Right lobe of liver (tissue), 4 donors: ENCODE measurements around the gene S100A10.

Experiments used
- POLR2A ChIP-seq: fragments of 450-650 bp; IDR thresholded peaks from one replicate; pipeline ENCODE4 v1.6.1; 2017; ENCODE audit warnings: antibody characterized with exemption, mild to moderate bottlenecking
- TF ChIP-seq, protein P1 (sequence below), 4 donors: fragments of 200-600 bp in 3 of 4; fragments of 450-650 bp in 1 of 4; IDR thresholded peaks; one replicate each; pipeline versions ENCODE4 v1.5.1 to v1.8.0; 2016 to 2022; ENCODE audit warnings: antibody characterized with exemption in 4 of 4, mild to moderate bottlenecking in 2 of 4
- donor health status: DM: no; HTN: no; CAD: no.
- donor health status: DM: no; HTN: no; CAD: no.
- donor health status: DM: no; HTN: yes; CAD: no.

DNA sequence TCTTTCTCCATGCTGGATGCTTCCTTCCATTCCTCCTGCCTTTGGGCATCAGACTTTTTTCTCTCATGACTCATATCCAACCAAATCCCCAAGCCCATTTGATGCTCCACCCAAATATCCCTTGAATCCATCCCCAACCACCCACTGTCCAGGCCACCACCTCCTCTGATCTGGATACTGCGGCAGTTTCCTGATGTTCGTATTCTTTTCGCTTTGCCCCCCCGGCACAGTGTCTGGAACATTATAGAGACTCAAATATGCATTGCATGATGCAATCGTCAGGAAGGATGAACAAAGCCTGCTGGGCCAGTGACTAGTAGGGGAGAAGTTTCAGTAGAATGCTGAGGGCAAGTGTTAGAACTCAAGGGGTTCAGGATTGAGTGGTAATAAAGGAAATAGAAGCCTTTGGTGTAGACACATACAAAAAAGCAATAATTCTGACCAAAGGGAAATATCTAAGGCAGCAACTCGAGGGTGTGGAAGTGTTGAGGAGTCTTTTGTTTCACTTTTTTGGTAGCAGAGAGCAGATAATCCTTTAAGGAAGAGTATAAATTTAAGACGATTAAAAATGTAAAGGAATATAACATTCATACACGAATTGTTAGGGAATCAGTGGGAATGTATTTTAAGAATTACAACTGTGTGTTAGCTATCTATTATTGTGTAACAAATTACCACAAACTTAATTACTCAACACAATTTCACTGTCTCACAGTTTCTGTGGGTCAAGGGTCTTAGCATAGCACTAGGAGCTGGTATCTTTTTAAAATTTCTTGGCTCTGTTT is 35.7 kb upstream of the S100A10 start:
- TF ChIP-seq, protein P1, sequence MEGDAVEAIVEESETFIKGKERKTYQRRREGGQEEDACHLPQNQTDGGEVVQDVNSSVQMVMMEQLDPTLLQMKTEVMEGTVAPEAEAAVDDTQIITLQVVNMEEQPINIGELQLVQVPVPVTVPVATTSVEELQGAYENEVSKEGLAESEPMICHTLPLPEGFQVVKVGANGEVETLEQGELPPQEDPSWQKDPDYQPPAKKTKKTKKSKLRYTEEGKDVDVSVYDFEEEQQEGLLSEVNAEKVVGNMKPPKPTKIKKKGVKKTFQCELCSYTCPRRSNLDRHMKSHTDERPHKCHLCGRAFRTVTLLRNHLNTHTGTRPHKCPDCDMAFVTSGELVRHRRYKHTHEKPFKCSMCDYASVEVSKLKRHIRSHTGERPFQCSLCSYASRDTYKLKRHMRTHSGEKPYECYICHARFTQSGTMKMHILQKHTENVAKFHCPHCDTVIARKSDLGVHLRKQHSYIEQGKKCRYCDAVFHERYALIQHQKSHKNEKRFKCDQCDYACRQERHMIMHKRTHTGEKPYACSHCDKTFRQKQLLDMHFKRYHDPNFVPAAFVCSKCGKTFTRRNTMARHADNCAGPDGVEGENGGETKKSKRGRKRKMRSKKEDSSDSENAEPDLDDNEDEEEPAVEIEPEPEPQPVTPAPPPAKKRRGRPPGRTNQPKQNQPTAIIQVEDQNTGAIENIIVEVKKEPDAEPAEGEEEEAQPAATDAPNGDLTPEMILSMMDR (IDR thresholded peaks at IDR 0.05), result no peak
- TF ChIP-seq POLR2A, result no peak
